Loucy (cell line): Measurements from ENCODE around the gene LEKR1.

ENCODE experiments used
- CTCF ChIP-seq: fragments of 200-600 bp; sonication (generic); conservative IDR thresholded peaks from 2 replicates; pipeline ENCODE4 v1.5.1; 2014; ENCODE audit warnings: mild to moderate bottlenecking, antibody characterized with exemption, low read length
- EZH2phosphoT487 ChIP-seq: fragments of 200-600 bp; IDR thresholded peaks from 2 replicates; pipeline ENCODE4 v1.6.1; 2018; ENCODE audit warnings: antibody characterized with exemption, mild to moderate bottlenecking, moderate library complexity, borderline replicate concordance

GRCh38 chr3:157077565-157077991 lies 251.4 kb downstream of the LEKR1 start:
- TF ChIP-seq CTCF (no peak), EZH2phosphoT487 (no peak)
